Neural crest cell (in vitro differentiated cells): ENCODE results near the gene GATB. TPM values are rescaled to one million over a fixed set of nuclear protein-coding genes. Genes with fewer than 3 reads are reported as not detected.
A peak's percentile ranks its signal among the peaks of the same experiment; 100 is the strongest.

ENCODE experiments used
- DNase-seq: peaks from one replicate; pipeline ENCODE4 v3.0.0; 2021; ENCODE audit warnings: low read depth, mixed read lengths, low spot score
- H3K27ac Mint-ChIP-seq: one replicate; pipeline ENCODE4 v1.8.0; 2021; ENCODE audit warnings: mild to moderate bottlenecking, mixed read lengths; ENCODE audit not compliant: unreplicated experiment
- H3K27me3 Mint-ChIP-seq: 2 replicates; pipeline ENCODE4 v1.8.0; 2021; ENCODE audit warnings: low read depth, mild to moderate bottlenecking, mixed read lengths
- H3K36me3 Mint-ChIP-seq: 2 replicates; pipeline ENCODE4 v1.8.0; 2021; ENCODE audit warnings: low read depth, mild to moderate bottlenecking, mixed read lengths
- H3K4me1 Mint-ChIP-seq: 2 replicates; pipeline ENCODE4 v1.8.0; 2021; ENCODE audit warnings: mixed read lengths
- H3K4me3 Mint-ChIP-seq: one replicate; pipeline ENCODE4 v1.8.0; 2021; ENCODE audit warnings: mild to moderate bottlenecking, mixed read lengths
- H3K9me3 Mint-ChIP-seq: 2 replicates; pipeline ENCODE4 v1.8.0; 2021; ENCODE audit warnings: mixed read lengths
- CTCF ChIP-seq: fragments of 200-600 bp; sonication (generic); conservative IDR thresholded peaks from 2 replicates; pipeline ENCODE4 v1.5.0; 2021; ENCODE audit warnings: antibody characterized with exemption, mild to moderate bottlenecking
- total RNA-seq: library from RNA; stranded (reverse); gene quantifications from 2 replicates; pipeline ENCODE4 v1.2.1, GENCODE V29; 2021

Gene GATB
- total RNA-seq, 1 donor from 2014 or later = 24.9 TPM

DNA sequence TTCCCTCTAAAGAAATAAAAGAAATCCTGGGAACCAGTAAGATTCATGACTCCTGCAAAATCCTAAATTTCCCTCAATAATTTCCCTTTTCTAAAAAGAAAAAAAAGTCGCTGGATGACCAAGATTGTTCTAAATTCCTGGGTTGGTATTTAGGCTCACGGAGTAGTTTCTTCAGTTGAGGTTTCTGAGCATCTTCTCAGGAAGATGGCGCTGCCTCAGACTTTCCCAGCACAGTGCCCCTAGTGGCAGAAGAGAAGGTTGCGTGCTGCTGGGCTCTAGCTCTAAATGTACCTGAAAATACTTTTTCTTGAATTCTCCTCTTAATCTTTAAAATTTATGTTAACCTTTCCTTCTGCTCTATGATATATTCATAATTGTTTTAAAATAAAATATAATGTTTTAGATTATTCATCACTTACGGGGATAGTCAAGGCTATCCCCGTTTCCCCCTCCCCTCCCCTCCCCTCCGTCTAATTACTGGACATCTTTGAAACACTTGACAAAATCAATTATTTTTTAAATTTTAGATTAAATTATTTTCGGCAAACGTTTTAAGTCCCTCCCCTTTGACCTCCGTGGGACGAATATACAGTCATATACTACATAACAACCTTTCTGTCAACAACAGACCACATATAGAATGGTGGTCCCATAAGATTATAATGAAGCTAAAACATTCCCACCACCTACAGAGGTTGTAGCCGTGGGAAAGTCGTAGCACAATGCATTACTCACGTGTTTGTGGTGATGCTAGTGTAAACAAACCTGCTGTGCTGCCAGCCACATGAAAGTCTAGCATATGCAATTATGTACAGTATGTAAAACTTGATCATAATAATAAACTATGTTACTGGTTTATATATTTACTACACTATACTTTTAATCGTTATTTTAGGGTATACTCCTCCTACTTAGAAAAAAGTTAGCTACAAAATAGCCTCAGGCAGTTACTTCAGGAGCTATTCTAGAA is 41.0 kb upstream of the GATB start:
- Mint-ChIP-seq H3K9me3 (no peaks in the 10 kb centered on the region), H3K27ac (no peak overlapping the region), H3K27me3 (no peaks in the 10 kb centered on the region), H3K4me1 (no peaks in the 10 kb centered on the region), H3K4me3 (no peak overlapping the region), H3K36me3 (no peaks in the 10 kb centered on the region)
- TF ChIP-seq CTCF = peak; percentile 87
- DNase-seq = peak; percentile 52

GRCh38 chr4:151799417-151800012 is 38.7 kb upstream of the GATB start:
- Mint-ChIP-seq H3K27ac (no peak overlapping the region), H3K4me3 (no peak overlapping the region), H3K9me3 (no peaks in the 10 kb centered on the region), H3K36me3 (no peaks in the 10 kb centered on the region), H3K27me3 (peaks cover 5% of the 10 kb centered on the region), H3K4me1 (no peaks in the 10 kb centered on the region)
- no peak for DNase-seq
- no peak for TF ChIP-seq CTCF

DNA sequence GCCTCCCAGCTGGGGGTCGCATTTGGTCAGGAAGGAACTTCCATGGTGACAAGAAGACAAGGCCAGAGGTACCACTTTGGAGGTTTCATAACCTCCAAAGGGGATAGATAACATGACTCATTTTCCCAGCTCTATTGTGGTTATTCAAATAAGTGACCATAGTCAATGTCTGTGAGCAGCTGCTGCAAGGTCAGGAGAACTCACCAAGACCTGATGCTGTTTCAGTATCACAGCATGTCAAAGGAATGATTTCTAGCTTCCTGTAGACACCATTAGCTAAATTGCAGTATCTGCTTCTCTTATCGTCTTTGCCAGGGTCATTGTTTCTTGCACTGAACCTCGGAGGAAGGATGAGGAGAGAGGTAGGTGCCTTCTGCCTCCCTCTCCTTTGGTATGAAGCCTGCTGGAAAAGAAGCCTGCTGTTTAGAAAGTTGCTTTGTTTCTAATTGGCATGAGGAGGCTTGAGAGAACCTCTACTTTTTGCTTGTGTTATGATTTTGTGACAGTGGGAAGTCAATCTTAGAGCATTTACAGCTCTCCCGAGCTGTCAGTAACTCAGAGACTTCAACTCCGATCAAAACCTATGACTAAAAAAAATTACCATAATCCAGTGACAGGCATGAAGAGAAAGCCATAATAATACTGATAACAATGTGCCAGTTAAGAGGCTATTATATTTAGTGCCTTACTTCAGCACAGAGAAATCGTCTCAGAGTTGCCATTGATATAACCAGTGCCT is 38.0 kb upstream of the GATB start:
- DNase-seq = no peak
- no peaks in the 10 kb centered on the region for H3K9me3 Mint-ChIP-seq
- no peak overlapping the region for H3K27ac Mint-ChIP-seq
- no peak for TF ChIP-seq CTCF
- H3K4me1 Mint-ChIP-seq = no peaks in the 10 kb centered on the region
- H3K4me3 Mint-ChIP-seq = no peak overlapping the region
- peaks cover 5% of the 10 kb centered on the region for H3K27me3 Mint-ChIP-seq
- H3K36me3 Mint-ChIP-seq = no peaks in the 10 kb centered on the region

DNA sequence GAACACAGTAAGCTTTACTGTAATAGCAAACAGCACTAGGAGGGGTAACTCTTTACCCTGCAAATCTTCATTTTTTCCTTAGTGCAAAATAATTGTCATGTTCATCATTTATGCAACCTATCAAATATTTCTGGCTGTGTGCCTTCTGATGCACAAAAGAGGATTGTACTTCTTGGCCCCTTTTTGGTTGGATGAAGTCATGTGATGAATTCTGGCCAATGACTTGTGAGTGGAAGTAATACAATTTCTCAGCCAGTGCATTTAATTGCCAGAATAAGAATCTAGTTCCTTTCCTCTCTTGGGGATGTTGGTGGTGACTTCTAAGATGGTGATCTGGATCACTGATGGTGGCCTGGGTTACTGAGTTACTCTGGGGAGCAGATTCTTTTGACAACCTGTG is 37.0 kb upstream of the GATB start:
- no peak overlapping the region for H3K27ac Mint-ChIP-seq
- TF ChIP-seq CTCF = no peak
- no peaks in the 10 kb centered on the region for H3K4me1 Mint-ChIP-seq
- no peaks in the 10 kb centered on the region for H3K9me3 Mint-ChIP-seq
- no peak for DNase-seq
- H3K27me3 Mint-ChIP-seq = peaks cover 5% of the 10 kb centered on the region
- H3K4me3 Mint-ChIP-seq = no peak overlapping the region
- H3K36me3 Mint-ChIP-seq = no peaks in the 10 kb centered on the region

DNA sequence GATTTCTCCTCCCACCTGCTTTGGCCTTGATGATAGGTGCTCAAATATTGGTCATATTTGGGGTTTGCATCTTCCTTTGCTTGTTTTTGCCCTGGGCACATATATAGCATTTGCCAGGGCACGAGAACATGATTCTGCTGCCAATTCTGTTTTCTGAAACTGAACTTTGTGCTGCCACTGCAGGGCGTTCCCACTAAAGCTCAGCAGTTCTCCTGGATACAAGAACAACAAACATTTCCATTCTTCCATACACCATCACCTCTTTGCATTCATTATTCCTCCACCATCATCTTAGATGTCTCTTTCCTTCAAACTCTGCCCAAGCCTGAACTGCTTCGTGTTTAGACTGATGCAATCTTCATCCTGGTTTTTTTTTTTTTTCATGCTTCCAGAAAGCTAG is 36.3 kb upstream of the GATB start:
- no peaks in the 10 kb centered on the region for H3K9me3 Mint-ChIP-seq
- H3K36me3 Mint-ChIP-seq = no peaks in the 10 kb centered on the region
- no peaks in the 10 kb centered on the region for H3K4me1 Mint-ChIP-seq
- DNase-seq = no peak
- no peak for TF ChIP-seq CTCF
- peaks cover 5% of the 10 kb centered on the region for H3K27me3 Mint-ChIP-seq
- no peak overlapping the region for H3K4me3 Mint-ChIP-seq
- H3K27ac Mint-ChIP-seq = no peak overlapping the region
